ENCODE data around the gene ATRNL1. TPM values are rescaled to one million over a fixed set of nuclear protein-coding genes. Genes with fewer than 3 reads are reported as not detected.

The ATRNL1 gene
- polyA plus RNA-seq, 1 of the 3 experiments (the other 2 are of a cell fraction) = 0.67 TPM

DNA sequence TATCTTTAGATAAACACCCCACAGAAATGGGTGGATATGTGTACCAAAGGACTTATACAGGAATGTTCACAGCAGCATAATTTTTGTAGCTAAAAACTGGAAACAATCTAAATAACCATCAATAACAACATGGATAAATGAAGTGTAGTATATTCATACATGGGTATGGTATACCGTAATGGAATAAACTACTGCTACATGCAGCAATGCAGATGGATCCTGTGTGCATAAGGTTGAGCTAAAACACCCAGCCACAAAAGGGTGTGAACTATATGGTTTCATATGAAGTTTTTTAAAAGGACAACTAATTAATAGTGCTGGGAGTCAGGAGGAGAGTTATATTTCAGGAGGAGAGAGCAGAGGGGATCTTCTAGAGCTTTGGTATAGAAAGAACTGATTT is 790.2 kb downstream of the ATRNL1 start (continued):
- TF ChIP-seq ZBTB33 (IDR thresholded peaks at IDR 0.05; ENCODE audit: borderline replicate concordance, low read depth) = no peak

GRCh38 chr10:115884331-115884730 is 791.2 kb downstream of the ATRNL1 start:
- 60% methylated on average over 5 of the region's 5 CpGs for WGBS (ENCODE audit: low lambda C conversion rate)
- H3K9me3 ChIP-seq = no peaks in the 10 kb centered on the region
- H3K4me2 ChIP-seq = no peak overlapping the region
- H3K4me1 ChIP-seq (ENCODE audit: control insufficient read depth in 1 of 2, insufficient read depth in 2 of 2, low read depth in 1 of 2, low read length in 1 of 2) = no peaks in the 10 kb centered on the region; a peak in 1 of 4 replicates
- H3K27ac ChIP-seq (ENCODE audit: low read depth in 2 of 2, low read length in 1 of 2) = no peak overlapping the region
- H3K9ac ChIP-seq = no peak overlapping the region
- no peaks in the 10 kb centered on the region for H3K27me3 ChIP-seq (ENCODE audit: insufficient read depth)
- no peaks in the 10 kb centered on the region for H4K20me1 ChIP-seq (ENCODE audit: insufficient read depth)
- H3K4me3 ChIP-seq (ENCODE audit: low read depth in 2 of 2, low read length in 1 of 2) = no peak overlapping the region
- H3K9me2 ChIP-seq = no peaks in the 10 kb centered on the region
- ChIA-PET POLR2A (no interaction called here), CTCF (interaction anchor here (1.6 to 1.9 kb wide), 4 partner anchors 12 to 178 kb away, joined by 3 to 6 read pairs (median 4); no protein-coding TSS in a partner anchor)
- no peaks in the 10 kb centered on the region for H3K36me3 ChIP-seq (replicated peaks in 1 of 2; ENCODE audit: control insufficient read depth in 1 of 2, insufficient read depth in 2 of 2, low read length in 1 of 2)
- DNase-seq = no peak
- no peak overlapping the region for H2AFZ ChIP-seq (ENCODE audit: low read depth)
- H3K79me2 ChIP-seq (ENCODE audit: insufficient read depth) = no peaks in the 10 kb centered on the region
- H3F3A ChIP-seq (replicated peaks; ENCODE audit: insufficient read depth) = no peaks in the 10 kb centered on the region
- TF ChIP-seq GABPA (IDR thresholded peaks at IDR 0.05; ENCODE audit: low read depth) (no peak), TEAD4 (IDR thresholded peaks at IDR 0.05; ENCODE audit: borderline replicate concordance, insufficient read depth) (no peak), GATA2 (CRISPR knock-in tag; IDR thresholded peaks at IDR 0.05) (no peak), SMC3 (IDR thresholded peaks at IDR 0.05; ENCODE audit: low read depth, low read length) (no peak), MEF2A (IDR thresholded peaks at IDR 0.05; ENCODE audit: borderline replicate concordance, low read depth) (no peak), TAF1 (IDR thresholded peaks at IDR 0.05; ENCODE audit: borderline replicate concordance, low read depth, low read length) (no peak)
- TF ChIP-seq, protein P1, sequence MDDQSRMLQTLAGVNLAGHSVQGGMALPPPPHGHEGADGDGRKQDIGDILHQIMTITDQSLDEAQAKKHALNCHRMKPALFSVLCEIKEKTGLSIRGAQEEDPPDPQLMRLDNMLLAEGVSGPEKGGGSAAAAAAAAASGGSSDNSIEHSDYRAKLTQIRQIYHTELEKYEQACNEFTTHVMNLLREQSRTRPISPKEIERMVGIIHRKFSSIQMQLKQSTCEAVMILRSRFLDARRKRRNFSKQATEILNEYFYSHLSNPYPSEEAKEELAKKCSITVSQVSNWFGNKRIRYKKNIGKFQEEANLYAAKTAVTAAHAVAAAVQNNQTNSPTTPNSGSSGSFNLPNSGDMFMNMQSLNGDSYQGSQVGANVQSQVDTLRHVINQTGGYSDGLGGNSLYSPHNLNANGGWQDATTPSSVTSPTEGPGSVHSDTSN (IDR thresholded peaks at IDR 0.05) = no peak
- TF ChIP-seq, protein P2, sequence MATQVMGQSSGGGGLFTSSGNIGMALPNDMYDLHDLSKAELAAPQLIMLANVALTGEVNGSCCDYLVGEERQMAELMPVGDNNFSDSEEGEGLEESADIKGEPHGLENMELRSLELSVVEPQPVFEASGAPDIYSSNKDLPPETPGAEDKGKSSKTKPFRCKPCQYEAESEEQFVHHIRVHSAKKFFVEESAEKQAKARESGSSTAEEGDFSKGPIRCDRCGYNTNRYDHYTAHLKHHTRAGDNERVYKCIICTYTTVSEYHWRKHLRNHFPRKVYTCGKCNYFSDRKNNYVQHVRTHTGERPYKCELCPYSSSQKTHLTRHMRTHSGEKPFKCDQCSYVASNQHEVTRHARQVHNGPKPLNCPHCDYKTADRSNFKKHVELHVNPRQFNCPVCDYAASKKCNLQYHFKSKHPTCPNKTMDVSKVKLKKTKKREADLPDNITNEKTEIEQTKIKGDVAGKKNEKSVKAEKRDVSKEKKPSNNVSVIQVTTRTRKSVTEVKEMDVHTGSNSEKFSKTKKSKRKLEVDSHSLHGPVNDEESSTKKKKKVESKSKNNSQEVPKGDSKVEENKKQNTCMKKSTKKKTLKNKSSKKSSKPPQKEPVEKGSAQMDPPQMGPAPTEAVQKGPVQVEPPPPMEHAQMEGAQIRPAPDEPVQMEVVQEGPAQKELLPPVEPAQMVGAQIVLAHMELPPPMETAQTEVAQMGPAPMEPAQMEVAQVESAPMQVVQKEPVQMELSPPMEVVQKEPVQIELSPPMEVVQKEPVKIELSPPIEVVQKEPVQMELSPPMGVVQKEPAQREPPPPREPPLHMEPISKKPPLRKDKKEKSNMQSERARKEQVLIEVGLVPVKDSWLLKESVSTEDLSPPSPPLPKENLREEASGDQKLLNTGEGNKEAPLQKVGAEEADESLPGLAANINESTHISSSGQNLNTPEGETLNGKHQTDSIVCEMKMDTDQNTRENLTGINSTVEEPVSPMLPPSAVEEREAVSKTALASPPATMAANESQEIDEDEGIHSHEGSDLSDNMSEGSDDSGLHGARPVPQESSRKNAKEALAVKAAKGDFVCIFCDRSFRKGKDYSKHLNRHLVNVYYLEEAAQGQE (IDR thresholded peaks at IDR 0.05; ENCODE audit: low read depth, low read length) = no peak
